HCT116 (cell line): ENCODE measurements around the gene KRT33B. TPM values are rescaled to one million over a fixed set of nuclear protein-coding genes. Genes with fewer than 3 reads are reported as not detected.

Experiments
- ATAC-seq: fragments of 200-7000 bp; cut with Tn5 transposase; 2 replicates; pipeline ENCODE4 v1.9.1; 2020; ENCODE audit warnings: mild to moderate bottlenecking, moderate library complexity
- BruUV-seq: library from RNA; stranded (reverse); fragments of 400-500 nt; replicated peaks from 2 replicates; lab custom pipeline; 2021; lab: Mats Ljungman, UMichigan
- CTCF ChIA-PET: fragments of 300-600 bp; sonication (Branson Sonifier 250); formaldehyde crosslinking; loops from one replicate; lab custom pipeline; 2021; ENCODE audit warnings: antibody characterized with exemption; lab: Charles Lee
- POLR2A ChIA-PET: fragments of 300-600, 350-600 bp; sonication (Branson Sonifier 250); formaldehyde crosslinking; loops from one replicate; lab custom pipeline; 2021; ENCODE audit warnings: antibody characterized with exemption; lab: Charles Lee
- RAD21 ChIA-PET, 2 experiments: fragments of 300-600 bp; sonication (Branson Sonifier 250); formaldehyde crosslinking; loops; one replicate each; lab custom pipeline; 2023; ENCODE audit warnings: low total read pairs in 2 of 2; ENCODE audit not compliant: uncharacterized antibody in 2 of 2, unreplicated experiment in 2 of 2, low non-redundant PET in 1 of 2; lab: Charles Lee
- DNase-seq: peaks from one replicate; pipeline ENCODE4 v3.0.0-alpha.2; 2010; ENCODE audit warnings: low read depth, low spot score
- H2AFZ ChIP-seq: fragments of 200-600 bp; shearing (Covaris generic), sonication (generic); 2 replicates; pipeline ENCODE4 v1.6.1; 2017; ENCODE audit warnings: low read depth, mixed run types, mixed read lengths, antibody characterized with exemption, low read length; ENCODE audit not compliant: poor library complexity, severe bottlenecking
- H3K27ac ChIP-seq: 2 replicates; pipeline ENCODE4 v1.5.1; 2012; ENCODE audit warnings: low read depth, low read length
- H3K27me3 ChIP-seq: fragments of 200-600 bp; sonication (generic); 2 replicates; pipeline ENCODE4 v1.6.1; 2016; ENCODE audit warnings: mixed run types, low read length, mixed read lengths; ENCODE audit not compliant: insufficient read depth
- H3K36me3 ChIP-seq, 2 experiments: fragments of 200-500 bp in 1 of 2; fragments of 200-600 bp in 1 of 2; sonication (Bioruptor generic) in 1 of 2; sonication (generic) in 1 of 2; 2 replicates each; pipeline versions ENCODE4 v1.5.1 to v1.6.1; 2014 to 2016; ENCODE audit warnings: low read length in 2 of 2, inconsistent platforms in 1 of 2, mixed read lengths in 1 of 2, mixed run types in 1 of 2; ENCODE audit not compliant: insufficient read depth in 2 of 2, control insufficient read depth in 1 of 2
- H3K4me1 ChIP-seq, 2 experiments: fragments of 200-600 bp in 1 of 2; sonication (generic) in 1 of 2; 2 replicates each; pipeline versions ENCODE4 v1.5.1 to v1.6.1; 2012 to 2017; ENCODE audit warnings: low read length in 2 of 2, inconsistent platforms in 1 of 2, mild to moderate bottlenecking in 1 of 2, mixed read lengths in 1 of 2, mixed run types in 1 of 2, moderate library complexity in 1 of 2; ENCODE audit not compliant: insufficient read depth in 2 of 2, control insufficient read depth in 1 of 2
- H3K4me2 ChIP-seq: fragments of 200-600 bp; sonication (generic); 2 replicates; pipeline ENCODE4 v1.6.1; 2017; ENCODE audit warnings: mixed run types, low read length, mixed read lengths
- H3K4me3 ChIP-seq, 2 experiments: fragments of 200-600 bp in 1 of 2; sonication (generic) in 1 of 2; replicated peaks in 1 of 2; 2 replicates each; pipeline ENCODE4 v1.5.1; 2011 to 2016; ENCODE audit warnings: low read length in 2 of 2, control low read depth in 1 of 2, low read depth in 1 of 2, mild to moderate bottlenecking in 1 of 2, mixed read lengths in 1 of 2, mixed run types in 1 of 2
- H3K79me2 ChIP-seq: fragments of 200-600 bp; sonication (generic); 2 replicates; pipeline ENCODE4 v1.6.1; 2017; ENCODE audit warnings: mild to moderate bottlenecking, mixed run types, low read length, moderate library complexity, mixed read lengths; ENCODE audit not compliant: insufficient read depth
- H3K9ac ChIP-seq: fragments of 200-600 bp; sonication (generic); 2 replicates; pipeline ENCODE4 v1.6.1; 2016; ENCODE audit warnings: low read length, mixed read lengths
- H3K9me2 ChIP-seq: fragments of 200-600 bp; sonication (generic), shearing (Covaris generic); 2 replicates; pipeline ENCODE4 v1.6.1; 2017; ENCODE audit warnings: mixed run types, mild to moderate bottlenecking, moderate library complexity; ENCODE audit not compliant: insufficient read depth
- H3K9me3 ChIP-seq, 2 experiments: fragments of 200-500 bp in 1 of 2; fragments of 200-600 bp in 1 of 2; sonication (Bioruptor generic) in 1 of 2; sonication (generic) in 1 of 2; 2 replicates each; pipeline ENCODE4 v1.6.1; 2014 to 2017; ENCODE audit warnings: low read length in 2 of 2, mixed read lengths in 2 of 2, inconsistent platforms in 1 of 2, low read depth in 1 of 2, mild to moderate bottlenecking in 1 of 2, mixed run types in 1 of 2, moderate library complexity in 1 of 2; ENCODE audit not compliant: control insufficient read depth in 1 of 2, insufficient read depth in 1 of 2
- H4K20me1 ChIP-seq: fragments of 200-600 bp; sonication (generic), shearing (Covaris generic); 2 replicates; pipeline ENCODE4 v1.6.1; 2017; ENCODE audit warnings: mixed run types, mild to moderate bottlenecking, moderate library complexity; ENCODE audit not compliant: insufficient read depth
- EZH2phosphoT487 ChIP-seq: fragments of 200-600 bp; IDR thresholded peaks from 2 replicates; pipeline ENCODE4 v1.6.1; 2018; ENCODE audit warnings: antibody characterized with exemption, borderline replicate concordance
- RAD21 ChIP-seq: IDR thresholded peaks from 2 replicates; pipeline ENCODE4 v1.6.1; 2012; ENCODE audit warnings: low read depth, mild to moderate bottlenecking
- ZNF274 ChIP-seq: fragments of 200-500 bp; sonication (Bioruptor generic); IDR thresholded peaks from 2 replicates; pipeline ENCODE4 v1.6.1; 2014; ENCODE audit warnings: mild to moderate bottlenecking, low read depth, low read length, inconsistent platforms
- intact Hi-C: fragments of 100-400 bp; cut with micrococcal nuclease; formaldehyde crosslinking; loops from 2 replicates; pipeline ENCODE4 v1.10.0; 2022
- total RNA-seq: library from RNA; stranded (reverse); gene quantifications from one replicate; pipeline ENCODE4 v1.2.1, GENCODE V29; 2021; ENCODE audit not compliant: unreplicated experiment
- TF ChIP-seq, protein P1 (sequence below): IDR thresholded peaks from 2 replicates; pipeline ENCODE4 v1.6.1; 2011; ENCODE audit warnings: mild to moderate bottlenecking, low read length, moderate library complexity; ENCODE audit not compliant: insufficient replicate concordance; ENCODE audit errors: extremely low read depth

The KRT33B gene
- total RNA-seq, 1 experiment from 2014 or later = not detected

DNA sequence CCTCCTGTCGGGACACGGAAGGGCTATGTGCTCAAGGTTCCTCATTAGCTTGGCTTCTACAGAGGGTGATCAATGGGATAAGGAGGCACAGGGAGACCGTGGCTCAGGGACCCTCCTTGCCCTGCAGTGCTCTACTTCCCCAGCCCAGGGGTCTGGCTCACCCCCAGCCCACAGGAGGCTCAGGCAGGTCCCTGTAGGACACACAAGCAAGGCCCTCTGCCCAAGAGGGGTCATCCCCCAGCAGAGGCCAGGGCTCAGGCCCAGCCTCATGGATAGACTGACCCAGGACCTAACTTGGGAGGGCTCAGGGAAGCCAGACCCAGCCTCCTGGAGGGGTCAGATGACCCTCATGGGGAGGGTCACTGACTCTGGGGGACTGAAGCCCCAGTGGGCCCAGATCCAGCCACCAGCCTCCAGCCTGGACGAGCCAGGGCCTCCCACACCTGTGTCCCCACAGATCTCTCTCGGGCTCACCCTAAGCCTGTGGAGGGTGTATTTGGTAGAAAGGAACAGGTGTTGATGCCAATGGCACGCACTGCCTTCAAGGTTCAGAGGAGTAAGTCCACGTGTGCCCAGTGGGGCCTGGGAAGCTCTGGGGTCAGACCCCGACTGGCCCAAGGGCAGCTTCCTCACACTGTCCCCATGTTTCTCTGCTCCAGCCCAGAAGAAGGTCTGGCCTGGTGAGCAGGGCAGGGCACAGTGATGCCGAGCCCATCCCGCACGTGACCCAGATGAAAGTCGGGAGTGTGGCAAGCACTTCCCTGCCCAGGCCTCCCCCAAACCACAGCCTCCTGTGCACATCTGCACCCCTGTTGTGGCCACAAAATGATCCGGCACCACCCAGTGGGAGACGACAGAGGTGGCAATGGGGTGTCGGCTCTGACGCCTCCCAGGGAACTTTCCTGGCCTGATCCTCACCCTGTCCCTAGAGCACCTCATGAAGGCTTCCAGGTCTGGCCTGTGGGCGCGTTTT is 43.2 kb downstream of the KRT33B start:
- Histone ChIP-seq H3K4me3 (no peak overlapping the region), H3K27me3 (no peaks in the 10 kb centered on the region), H2AFZ (no peak overlapping the region), H3K4me1 (peaks cover 8 to 31% of the 10 kb centered on the region in 2 experiments; a peak in 3 of 4 replicates), H3K4me2 (no peak overlapping the region), H3K79me2 (no peaks in the 10 kb centered on the region), H3K27ac (no peak overlapping the region; the same call in 1 of the 2 replicates), H4K20me1 (no peaks in the 10 kb centered on the region), H3K9me2 (no peaks in the 10 kb centered on the region), H3K9ac (no peak overlapping the region), H3K9me3 (peaks cover 0 to 12% of the 10 kb centered on the region in 2 experiments; a peak in 1 of 4 replicates), H3K36me3 (no peaks in the 10 kb centered on the region)
- BruUV-seq = no TSS peak
- ATAC-seq = no peak
- RAD21 ChIA-PET = no interaction called here
- no peak for DNase-seq
- POLR2A ChIA-PET = no interaction called here
- no peak for TF ChIP-seq EZH2phosphoT487
- peak; percentile 40 for TF ChIP-seq RAD21
- no peak for TF ChIP-seq ZNF274
- TF ChIP-seq, protein P1, sequence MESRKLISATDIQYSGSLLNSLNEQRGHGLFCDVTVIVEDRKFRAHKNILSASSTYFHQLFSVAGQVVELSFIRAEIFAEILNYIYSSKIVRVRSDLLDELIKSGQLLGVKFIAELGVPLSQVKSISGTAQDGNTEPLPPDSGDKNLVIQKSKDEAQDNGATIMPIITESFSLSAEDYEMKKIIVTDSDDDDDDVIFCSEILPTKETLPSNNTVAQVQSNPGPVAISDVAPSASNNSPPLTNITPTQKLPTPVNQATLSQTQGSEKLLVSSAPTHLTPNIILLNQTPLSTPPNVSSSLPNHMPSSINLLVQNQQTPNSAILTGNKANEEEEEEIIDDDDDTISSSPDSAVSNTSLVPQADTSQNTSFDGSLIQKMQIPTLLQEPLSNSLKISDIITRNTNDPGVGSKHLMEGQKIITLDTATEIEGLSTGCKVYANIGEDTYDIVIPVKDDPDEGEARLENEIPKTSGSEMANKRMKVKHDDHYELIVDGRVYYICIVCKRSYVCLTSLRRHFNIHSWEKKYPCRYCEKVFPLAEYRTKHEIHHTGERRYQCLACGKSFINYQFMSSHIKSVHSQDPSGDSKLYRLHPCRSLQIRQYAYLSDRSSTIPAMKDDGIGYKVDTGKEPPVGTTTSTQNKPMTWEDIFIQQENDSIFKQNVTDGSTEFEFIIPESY = no peak
- CTCF ChIA-PET = no interaction called here
- intact Hi-C loops = loop anchor here (10.0 kb wide), 1 partner anchor 702 kb away; no protein-coding TSS in a partner anchor
